Measurements from ENCODE around the gene COA4.

Gene COA4

DNA sequence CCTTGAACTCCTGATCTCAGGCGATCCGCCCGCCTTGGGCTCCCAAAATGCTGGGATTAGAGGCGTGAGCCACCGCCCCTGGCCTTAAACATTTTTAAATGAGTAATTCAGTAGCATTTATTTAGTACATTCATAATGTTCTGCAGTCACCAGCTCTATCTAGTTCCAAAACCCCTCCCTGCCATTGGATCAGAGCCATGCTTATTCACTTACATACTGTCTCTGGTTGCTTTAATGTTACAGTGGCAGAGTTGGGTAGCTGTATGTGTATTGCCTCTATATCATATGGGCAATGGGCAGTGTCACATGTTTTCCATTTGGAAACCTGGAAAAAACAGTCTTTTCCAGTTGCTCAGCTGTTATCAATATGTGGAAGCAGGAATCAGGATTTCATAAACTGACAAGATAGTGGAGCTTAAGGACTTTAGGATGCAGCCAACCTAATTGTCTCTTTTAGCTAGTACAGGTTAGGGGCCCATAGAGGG is 10.5 kb downstream of the COA4 start:
- DNase-seq: no peak

DNA sequence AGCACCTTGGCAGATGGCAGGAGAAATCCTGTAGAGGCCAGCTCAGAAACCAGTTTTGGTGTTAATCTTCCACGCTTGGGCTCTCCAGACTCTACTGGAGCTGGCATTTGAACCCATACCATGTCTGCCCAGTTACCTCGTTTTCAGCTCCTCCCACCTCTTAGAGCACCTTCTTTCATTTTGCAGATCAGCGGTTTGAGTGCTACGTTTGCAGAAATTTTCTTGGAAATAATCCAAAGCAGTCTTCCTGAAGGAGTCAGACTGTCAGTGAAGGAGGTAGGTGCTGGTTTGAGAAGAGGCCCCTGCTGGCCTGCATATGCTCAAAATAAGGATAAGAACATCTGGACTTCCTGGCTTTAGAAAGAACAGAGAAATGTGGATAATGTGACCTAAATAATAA is 13.7 kb downstream of the COA4 start:
- no peak for DNase-seq

DNA sequence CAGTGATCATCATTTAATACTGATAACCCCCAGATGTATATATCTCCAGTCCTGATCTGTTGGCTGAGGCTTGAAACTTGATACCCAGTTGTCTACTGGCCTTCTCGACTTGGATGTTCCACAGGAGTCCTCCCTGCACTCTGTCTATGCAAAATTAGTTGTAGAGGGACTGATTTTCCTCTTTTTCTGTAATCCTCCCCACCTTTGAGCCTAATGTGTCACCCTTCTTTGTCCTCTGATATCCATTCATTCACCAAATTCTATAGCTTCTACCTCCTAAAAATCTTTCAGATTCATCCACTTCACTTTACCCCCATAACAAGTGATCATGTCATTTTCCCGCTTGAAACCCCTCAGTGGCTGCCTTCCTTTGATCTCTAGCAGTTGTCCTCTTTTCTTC is 16.4 kb downstream of the COA4 start:
- DNase-seq: no peak

DNA sequence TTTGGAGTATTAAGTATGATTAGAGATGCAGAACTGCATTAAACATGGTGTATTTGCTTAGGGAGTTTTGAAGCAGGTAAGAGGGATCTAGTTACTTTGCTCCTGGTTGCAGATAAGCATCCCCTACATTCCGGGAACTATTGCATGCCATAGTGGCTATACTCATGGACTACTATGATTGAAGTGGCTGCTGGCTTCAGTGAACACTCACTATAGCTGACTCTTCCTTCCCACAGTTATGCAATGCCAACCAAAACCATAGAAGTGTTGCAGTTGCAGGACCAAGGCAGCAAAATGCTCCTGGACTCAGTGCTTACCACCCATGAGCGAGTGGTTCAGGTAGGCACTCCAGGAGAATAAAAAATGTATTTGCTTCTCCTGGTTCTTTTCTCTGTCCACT is 17.0 kb downstream of the COA4 start:
- DNase-seq: no peak

DNA sequence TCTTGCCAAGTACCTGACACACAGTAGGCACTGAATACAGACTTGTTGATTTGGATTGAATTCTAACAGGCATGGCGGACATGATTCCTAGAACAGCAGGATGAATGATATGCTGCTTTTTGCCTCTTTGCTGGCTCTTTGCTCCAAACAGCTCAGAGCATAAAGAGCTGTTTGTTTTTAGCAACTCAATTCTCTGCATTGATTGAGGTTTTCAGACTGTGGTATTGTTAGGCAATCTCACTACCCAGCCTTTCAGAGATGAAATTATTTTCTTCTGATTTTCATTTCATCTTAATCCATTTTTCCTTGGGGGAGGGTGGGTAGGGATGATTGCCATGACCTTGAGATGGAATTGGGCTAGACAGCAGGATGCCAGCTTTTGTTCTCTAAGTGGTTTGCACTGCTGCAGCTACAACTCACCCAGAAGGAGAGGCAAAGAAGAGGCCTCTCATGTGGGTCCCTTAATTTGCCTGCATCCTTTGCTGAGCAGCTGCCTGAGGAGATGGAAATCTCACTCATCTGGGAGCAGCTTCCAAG is 20.5 kb downstream of the COA4 start:
- peak in 39 of 56 donors; percentile 2 to 67 (median 22) for DNase-seq

DNA sequence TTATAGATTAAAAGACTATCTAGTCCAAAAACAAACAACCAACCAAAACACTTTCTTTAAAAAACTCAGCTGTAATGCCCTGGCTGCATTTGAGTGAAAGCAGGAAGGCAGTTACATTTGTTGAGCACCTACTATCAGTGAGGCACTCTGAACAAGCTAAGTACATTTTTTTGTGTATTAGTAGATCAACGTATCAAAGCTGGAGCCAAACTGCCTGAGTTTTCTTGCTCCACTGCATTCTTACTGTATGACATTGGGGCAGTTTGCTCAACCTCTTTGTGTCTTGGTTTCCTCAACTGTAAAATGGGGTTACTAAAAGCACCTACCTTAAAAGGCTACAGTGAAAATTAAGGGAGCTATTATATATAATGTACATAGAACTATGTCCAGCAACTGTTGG is 22.0 kb downstream of the COA4 start:
- no peak for DNase-seq

DNA sequence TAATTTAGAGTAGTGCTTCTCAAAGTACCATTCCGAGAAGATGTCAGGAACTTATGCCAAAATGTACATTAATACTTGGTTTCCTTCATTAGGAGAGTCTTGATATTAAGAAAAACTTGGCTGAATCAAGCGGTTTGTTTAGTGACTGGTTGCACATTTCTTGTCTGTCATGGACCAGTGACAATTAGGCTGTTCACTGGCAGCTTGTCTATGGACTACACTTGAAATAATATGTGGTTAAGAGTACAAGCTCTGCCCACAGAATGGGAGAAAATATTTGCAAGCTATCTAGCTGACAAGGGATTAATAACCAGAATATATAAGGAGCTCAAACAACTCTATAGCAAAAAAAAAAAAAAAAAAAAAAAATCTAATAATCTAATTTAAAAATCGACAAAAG is 24.6 kb downstream of the COA4 start:
- no peak for DNase-seq

DNA sequence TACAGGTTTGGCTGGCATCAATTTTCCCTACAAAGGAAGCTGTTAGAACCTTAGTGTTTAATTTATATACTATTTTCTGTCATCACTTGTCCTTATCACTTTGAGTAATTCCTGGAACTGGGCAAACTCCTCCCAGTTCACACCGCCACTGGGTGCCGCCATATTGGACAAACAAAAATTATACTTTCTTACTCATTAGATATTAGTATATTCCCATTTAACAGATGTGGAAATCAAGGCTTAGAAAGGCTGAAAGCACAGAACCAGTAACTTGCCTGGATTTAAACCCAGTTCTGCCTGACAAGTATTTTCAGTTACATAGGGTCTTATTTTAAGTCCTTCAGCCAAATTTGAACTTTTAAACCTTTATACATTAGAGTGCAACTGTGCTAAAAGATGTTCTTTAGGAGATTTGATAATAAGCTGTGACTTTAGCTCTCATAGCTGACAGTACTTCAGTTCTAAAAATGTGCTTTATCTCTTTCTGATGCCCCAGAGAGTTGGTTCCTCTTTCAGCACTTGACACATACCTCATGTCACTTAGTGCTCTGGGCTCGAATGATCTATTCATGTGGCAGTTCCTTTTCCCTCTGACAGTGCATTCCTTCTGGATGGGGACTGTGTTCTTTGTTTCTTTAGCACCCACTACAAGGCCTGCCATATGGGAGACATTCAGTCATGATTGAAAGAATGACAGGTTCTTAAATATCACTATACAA is 25.4 kb downstream of the COA4 start:
- no peak for DNase-seq

DNA sequence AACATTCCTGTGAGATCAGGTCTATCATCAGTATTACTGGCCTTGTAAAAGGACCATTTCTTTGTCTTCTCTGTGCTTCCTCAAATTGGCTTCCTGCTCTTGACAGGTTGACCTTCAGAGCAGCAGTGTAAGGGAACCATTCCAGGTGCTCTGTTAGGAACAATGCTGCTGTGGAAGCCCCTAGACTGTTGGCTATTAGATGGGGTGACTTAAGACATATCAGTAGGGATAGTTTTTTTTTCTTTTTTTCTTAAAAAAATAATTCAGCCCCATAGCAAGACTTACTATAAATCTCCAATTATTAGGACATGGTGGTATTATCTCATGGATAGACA is 37.6 kb downstream of the COA4 start:
- DNase-seq: no peak

DNA sequence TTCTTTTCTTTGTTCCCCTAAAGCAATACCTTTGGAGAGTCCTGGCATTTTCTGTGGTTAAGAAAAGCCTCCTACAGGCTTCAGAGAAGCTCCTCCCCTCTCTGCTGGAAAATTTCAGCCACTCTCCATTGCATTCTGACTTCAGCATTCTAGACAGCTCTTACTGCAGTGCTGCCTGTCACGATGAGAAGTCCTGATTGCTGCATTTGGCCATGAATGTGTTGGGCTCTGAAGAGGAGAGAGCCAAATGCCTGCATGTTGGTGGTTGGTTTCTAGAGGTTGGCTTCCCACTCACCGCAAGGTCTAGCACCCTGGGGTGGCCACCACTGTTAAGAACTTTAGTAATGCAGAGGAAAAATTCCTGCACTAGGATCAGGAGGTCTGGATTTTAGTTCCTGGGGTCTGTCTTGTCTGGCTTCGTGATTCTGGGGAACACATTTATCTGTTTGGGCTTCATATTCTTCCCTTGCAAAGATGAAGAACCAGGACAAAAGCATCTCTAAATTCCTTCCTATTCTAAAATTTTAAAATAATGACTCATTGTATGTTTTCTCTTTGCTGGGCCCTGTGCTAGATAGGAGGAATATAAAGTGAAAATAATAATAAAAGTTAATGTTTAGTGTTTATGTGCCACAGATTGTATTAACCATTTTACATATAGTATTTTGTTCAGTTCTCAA is 38.1 kb downstream of the COA4 start:
- DNase-seq: peak in 2 of 56 donors; percentile 2

DNA sequence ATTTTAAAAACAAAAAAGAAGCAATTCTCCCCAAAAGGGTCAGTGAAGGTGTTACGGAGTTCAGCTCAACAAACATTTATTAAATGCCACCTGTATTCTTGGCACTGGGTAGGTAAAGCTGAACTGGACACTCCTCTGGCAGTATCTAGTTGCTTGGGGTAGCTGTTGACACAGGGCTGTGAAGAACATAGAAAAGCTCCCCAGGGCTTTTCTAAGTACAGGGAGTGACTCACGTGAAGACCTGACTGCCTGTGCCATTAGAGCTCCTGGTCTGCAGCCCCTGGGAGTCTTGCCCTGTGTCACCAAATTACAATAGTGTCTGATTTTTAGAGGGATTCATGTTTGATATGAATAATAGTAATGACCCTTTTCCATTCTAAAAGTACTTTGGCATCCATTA is 43.6 kb downstream of the COA4 start:
- DNase-seq: no peak

DNA sequence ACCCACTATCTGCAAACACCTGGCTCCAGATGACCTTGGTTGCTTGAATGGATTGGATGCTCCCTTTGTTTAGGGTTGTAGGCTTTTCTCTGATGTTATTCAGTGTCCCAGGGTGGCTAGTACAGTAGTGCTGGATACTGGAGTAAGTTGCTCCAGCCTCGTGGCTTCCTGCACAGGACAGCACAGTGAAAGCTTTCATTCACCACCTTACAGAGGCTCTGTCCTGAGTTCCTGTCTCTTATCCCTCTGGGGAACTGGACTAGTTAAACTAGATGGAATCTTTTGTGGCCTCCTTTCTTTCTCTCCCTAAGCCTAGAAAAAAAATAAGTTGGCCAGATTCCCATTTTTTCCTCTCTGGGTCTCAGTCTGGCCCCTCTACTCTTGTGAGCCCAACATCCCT is 46.4 kb downstream of the COA4 start:
- DNase-seq: no peak

Data from amygdala (tissue), 56 donors.